NCI-H748 (cell line): ENCODE results near the gene CWC22.

Source experiments
- DNase-seq: peaks from one replicate; lab custom pipeline; 2025; ENCODE audit not compliant: unreplicated experiment; lab: John Stamatoyannopoulos, UW

Gene CWC22

DNA sequence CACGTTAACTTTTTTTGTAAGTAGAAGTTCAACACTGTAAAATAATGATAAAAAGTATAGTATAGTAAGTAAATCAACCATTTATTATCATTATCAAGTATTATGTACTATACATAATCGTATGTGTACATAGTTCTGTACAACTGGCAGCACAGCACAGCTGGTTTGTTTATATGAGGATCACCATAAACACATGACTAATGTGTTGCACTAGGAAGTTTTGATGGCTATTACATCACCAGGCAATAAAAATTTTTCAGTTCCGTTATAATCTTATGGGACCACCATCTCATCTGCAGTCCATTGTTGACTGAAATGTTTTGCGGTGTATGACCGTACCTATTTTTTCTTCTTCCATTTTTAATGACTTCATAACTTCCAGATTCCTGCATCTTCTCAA is 106.4 kb downstream of the CWC22 start:
- no peak for DNase-seq

GRCh38 chr2:179899666-179900065 is 107.4 kb downstream of the CWC22 start:
- DNase-seq = no peak

GRCh38 chr2:179898873-179899272 is 108.2 kb downstream of the CWC22 start:
- DNase-seq = peak; percentile 70
